Peyer's patch (tissue), 4 donors: ENCODE results near the gene PTPN3. TPM values are rescaled to one million over a fixed set of nuclear protein-coding genes. Genes with fewer than 3 reads are reported as not detected.

Source experiments
- DNase-seq, 3 donors: peaks; one replicate each; pipeline ENCODE4 v3.0.0-alpha.2; 2017 to 2019
- H3K27ac ChIP-seq, 4 donors: fragments of 200-600 bp; sonication (generic); one replicate each; pipeline ENCODE4 v1.5.1; 2016 to 2019
- H3K27me3 ChIP-seq, 2 donors: fragments of 200-600 bp; sonication (generic); one replicate each; pipeline ENCODE4 v1.5.1; 2019
- H3K36me3 ChIP-seq, 3 donors: fragments of 200-600 bp; sonication (generic); one replicate each; pipeline ENCODE4 v1.5.1; 2016 to 2019
- H3K4me1 ChIP-seq, 4 donors: fragments of 200-600 bp; sonication (generic); one replicate each; pipeline ENCODE4 v1.5.1; 2016 to 2019
- H3K4me3 ChIP-seq, 4 donors: fragments of 200-600 bp; sonication (generic); 1 replicate in 3 of 4; 2 replicates in 1 of 4; pipeline ENCODE4 v1.5.1; 2016 to 2019; ENCODE audit warnings: mild to moderate bottlenecking in 1 of 4
- H3K9me3 ChIP-seq, 4 donors: fragments of 200-600 bp; sonication (generic); one replicate each; pipeline ENCODE4 v1.5.1; 2016 to 2019; ENCODE audit warnings: mild to moderate bottlenecking in 1 of 4
- POLR2A ChIP-seq, 2 donors: fragments of 450-650 bp; IDR thresholded peaks; one replicate each; pipeline ENCODE4 v1.5.1; 2017; ENCODE audit warnings: antibody characterized with exemption in 2 of 2, mild to moderate bottlenecking in 2 of 2, moderate library complexity in 2 of 2
- total RNA-seq, 4 donors: library from RNA; depleted of rRNA; stranded (reverse); fragments of >200 nt; gene quantifications; one replicate each; pipeline ENCODE4 v1.1.0, GENCODE V29; 2016
- TF ChIP-seq, protein P1 (sequence below), 6 experiments: fragments of 450-650 bp in 4 of 6; fragments of 200-600 bp in 2 of 6; sonication (generic) in 1 of 6; IDR thresholded peaks; one replicate each; pipeline ENCODE4 v1.5.1; 2017 to 2019; ENCODE audit warnings: antibody characterized with exemption in 6 of 6, mild to moderate bottlenecking in 3 of 6, moderate library complexity in 1 of 6

Gene PTPN3
- total RNA-seq, 4 donors from 2014 or later = 17.3 to 53.6 (median 37.4) TPM

- TF ChIP-seq, protein P1, sequence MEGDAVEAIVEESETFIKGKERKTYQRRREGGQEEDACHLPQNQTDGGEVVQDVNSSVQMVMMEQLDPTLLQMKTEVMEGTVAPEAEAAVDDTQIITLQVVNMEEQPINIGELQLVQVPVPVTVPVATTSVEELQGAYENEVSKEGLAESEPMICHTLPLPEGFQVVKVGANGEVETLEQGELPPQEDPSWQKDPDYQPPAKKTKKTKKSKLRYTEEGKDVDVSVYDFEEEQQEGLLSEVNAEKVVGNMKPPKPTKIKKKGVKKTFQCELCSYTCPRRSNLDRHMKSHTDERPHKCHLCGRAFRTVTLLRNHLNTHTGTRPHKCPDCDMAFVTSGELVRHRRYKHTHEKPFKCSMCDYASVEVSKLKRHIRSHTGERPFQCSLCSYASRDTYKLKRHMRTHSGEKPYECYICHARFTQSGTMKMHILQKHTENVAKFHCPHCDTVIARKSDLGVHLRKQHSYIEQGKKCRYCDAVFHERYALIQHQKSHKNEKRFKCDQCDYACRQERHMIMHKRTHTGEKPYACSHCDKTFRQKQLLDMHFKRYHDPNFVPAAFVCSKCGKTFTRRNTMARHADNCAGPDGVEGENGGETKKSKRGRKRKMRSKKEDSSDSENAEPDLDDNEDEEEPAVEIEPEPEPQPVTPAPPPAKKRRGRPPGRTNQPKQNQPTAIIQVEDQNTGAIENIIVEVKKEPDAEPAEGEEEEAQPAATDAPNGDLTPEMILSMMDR (IDR thresholded peaks at IDR 0.05) = peak in 5 of 6 experiments; percentile 20 to 45 (median 37)
- no peak for TF ChIP-seq POLR2A (IDR thresholded peaks at IDR 0.05)
- H3K36me3 ChIP-seq = peaks cover 0 to 37% (median 0%) of the 10 kb centered on the region in 3 donors
- peak in 1 of 3 donors; percentile 27 for DNase-seq
Observed at GRCh38 chr9:109411798-109412352, 86.2 kb downstream of the PTPN3 start.

DNA sequence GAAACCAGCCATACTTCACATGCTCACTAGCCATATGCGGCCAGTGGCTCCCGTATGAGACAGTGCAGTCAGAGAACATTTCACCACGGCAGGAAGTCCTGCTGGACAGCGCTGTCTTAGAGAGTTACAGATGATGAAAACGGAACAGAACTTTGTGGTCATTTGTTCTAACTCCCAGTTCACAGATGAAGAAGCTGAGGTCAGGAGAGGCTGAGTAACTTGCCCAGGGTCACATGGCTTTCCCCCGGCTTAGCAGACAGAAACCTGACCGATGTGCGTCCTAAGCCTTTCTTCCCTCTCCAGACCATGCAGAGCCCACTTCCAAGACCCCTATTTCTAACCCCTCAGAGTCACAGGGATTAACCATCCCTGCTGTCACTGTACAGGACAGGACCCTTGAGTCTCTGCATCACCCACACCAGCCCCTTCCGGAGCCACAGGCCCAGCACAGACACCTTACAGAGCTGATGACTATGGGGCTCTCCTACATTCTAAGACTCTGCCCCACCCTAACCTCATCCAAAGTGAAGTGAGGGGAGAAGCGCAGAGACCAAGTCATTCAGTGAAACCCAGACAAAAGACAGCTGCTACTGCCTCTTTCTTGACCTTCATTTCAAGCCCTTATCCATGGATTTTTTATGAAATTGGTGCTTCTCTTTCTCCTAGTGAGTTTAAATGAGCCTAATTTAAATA, 86.9 kb downstream of the PTPN3 start:
- Histone ChIP-seq H3K27ac (no peak overlapping the region), H3K27me3 (no peaks in the 10 kb centered on the region), H3K9me3 (no peaks in the 10 kb centered on the region), H3K4me1 (no peaks in the 10 kb centered on the region), H3K4me3 (no peak overlapping the region), H3K36me3 (peaks cover 0 to 43% (median 0%) of the 10 kb centered on the region in 3 donors)
- TF ChIP-seq, protein P1 (IDR thresholded peaks at IDR 0.05) = no peak
- no peak for TF ChIP-seq POLR2A (IDR thresholded peaks at IDR 0.05)
- DNase-seq = no peak

More at GRCh38 chr9:109411798-109412352, 86.2 kb downstream of the PTPN3 start:
- Histone ChIP-seq H3K4me1 (no peaks in the 10 kb centered on the region), H3K9me3 (no peaks in the 10 kb centered on the region), H3K27ac (no peak overlapping the region), H3K4me3 (no peak overlapping the region), H3K27me3 (no peaks in the 10 kb centered on the region)

DNA sequence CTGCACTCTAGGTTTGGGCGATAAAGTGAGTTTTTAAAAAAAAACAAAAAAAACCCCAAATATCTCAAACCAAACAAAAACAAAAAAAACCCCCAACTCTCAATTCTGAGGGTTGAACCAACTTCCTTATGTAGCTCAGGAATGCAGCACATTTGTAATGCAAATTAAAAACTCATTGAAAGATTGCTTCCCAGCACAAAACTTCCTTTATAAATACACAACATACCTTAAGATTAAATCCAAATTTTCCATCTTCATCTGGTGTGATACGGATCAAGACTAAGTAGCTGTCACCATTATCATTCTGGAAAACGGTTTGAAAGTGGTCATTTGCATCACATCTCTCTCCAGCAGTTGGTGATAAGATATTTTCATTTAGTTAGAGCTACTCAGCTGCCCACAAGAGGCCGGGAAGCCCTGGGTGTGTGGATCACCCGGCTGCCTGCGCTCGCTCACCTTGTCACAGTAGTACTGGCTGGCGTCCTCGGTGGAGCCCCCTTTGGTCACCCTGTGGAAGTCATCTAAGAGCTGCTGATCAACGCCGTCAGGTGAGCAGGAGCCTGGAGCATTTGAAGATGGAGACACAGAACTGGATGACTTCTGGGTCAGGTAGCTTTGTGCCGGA, 88.2 kb downstream of the PTPN3 start:
- Histone ChIP-seq H3K27ac (no peak overlapping the region), H3K36me3 (peaks cover 0 to 55% (median 0%) of the 10 kb centered on the region in 3 donors)

DNA sequence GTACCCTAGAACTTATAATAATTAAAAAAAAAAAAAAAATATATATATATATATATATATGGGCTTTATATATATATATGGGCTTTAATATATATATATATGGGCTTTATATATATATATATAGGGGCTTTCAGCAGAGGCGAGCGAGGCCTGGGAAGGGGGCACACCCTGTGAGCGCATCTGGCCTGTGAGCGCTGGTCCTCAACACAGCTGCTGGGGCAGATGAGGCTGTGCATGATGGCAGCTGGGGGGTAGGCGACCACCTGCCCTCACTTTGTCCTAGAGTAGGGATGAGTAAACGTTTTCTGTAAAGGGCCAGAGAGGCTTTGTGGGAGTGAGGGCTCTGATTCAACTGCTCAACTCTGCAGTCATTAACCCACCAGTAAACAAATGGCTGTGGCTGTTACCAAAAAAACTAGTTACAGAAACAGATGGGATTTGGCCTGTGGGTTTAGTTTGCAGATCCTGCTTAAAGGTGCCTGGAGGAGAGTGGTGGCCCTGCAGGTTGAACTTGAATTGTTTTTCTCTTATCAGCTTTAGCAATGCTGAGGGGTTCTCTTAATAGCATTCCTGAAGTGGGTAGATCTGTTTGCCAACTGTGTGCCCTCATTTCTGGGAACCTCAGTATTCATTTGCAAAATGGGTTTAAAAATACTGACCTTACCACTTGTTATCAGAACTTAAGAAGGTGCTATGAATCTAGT, 89.2 kb downstream of the PTPN3 start:
- Histone ChIP-seq H3K9me3 (no peaks in the 10 kb centered on the region), H3K4me3 (no peak overlapping the region), H3K4me1 (no peaks in the 10 kb centered on the region), H3K36me3 (peaks cover 0 to 59% (median 0%) of the 10 kb centered on the region in 3 donors), H3K27ac (no peak overlapping the region), H3K27me3 (no peaks in the 10 kb centered on the region)
- TF ChIP-seq, protein P1 (IDR thresholded peaks at IDR 0.05) = no peak
- no peak for TF ChIP-seq POLR2A (IDR thresholded peaks at IDR 0.05)
- no peak for DNase-seq

More for the DNA sequence above, 88.2 kb downstream of the PTPN3 start:
- Histone ChIP-seq H3K27me3 (no peaks in the 10 kb centered on the region), H3K4me3 (no peak overlapping the region), H3K4me1 (no peaks in the 10 kb centered on the region), H3K9me3 (no peaks in the 10 kb centered on the region)
- no peak for DNase-seq
- TF ChIP-seq, protein P1 (IDR thresholded peaks at IDR 0.05) = no peak
- no peak for TF ChIP-seq POLR2A (IDR thresholded peaks at IDR 0.05)

- TF ChIP-seq, protein P1 (IDR thresholded peaks at IDR 0.05) = no peak
- TF ChIP-seq POLR2A (IDR thresholded peaks at IDR 0.05) = no peak
- no peaks in the 10 kb centered on the region for H3K9me3 ChIP-seq
- peaks cover 0 to 63% (median 0%) of the 10 kb centered on the region in 3 donors for H3K36me3 ChIP-seq
- no peaks in the 10 kb centered on the region for H3K4me1 ChIP-seq
- no peak overlapping the region for H3K4me3 ChIP-seq
- no peak for DNase-seq
- no peak overlapping the region for H3K27ac ChIP-seq
- H3K27me3 ChIP-seq = no peaks in the 10 kb centered on the region
Observed at GRCh38 chr9:109403766-109404320, 94.3 kb downstream of the PTPN3 start.
